OCI-LY7 (cell line): Measurements from ENCODE around the gene PIP4K2A.

Experiments
- EZH2phosphoT487 ChIP-seq: fragments of 200-600 bp; sonication (generic); IDR thresholded peaks from 2 replicates; pipeline ENCODE4 v1.6.1; 2018; ENCODE audit warnings: low read depth, borderline replicate concordance, mild to moderate bottlenecking, mixed run types, antibody characterized with exemption, low read length, moderate library complexity, mixed read lengths
- TF ChIP-seq, protein P1 (sequence below): fragments of 200-600 bp; sonication (generic); conservative IDR thresholded peaks from 2 replicates; pipeline ENCODE4 v1.5.1; 2014; ENCODE audit warnings: mild to moderate bottlenecking, antibody characterized with exemption, low read length, moderate library complexity, mixed read lengths

DNA sequence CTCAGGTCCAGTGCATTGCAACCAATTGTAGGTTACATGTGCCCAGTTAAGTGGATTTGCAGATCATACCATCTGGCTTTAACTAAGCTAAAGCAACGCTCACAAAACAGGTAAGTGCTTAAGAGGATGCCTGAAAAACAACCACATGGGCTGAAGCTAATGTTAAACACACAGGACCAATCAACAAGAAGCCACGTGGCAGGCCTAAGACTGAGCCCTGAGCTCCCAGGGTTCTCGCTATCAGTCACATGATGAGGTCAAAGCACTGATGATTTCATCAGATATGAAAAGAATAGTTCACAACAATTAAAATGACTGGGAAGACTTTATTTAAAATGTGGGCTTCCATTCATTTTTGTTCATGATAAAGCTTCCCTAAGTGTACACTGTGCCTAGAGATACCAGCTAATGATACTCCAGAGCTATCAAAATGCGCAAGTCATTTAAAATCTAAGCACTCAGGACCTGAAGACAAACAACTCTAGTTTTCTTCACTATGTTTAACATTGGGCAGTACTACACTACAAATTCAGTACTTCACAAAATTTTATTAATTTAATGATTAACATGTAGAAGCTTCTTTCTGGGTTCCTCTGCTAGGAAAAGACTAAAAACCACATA lies 90.6 kb downstream of the PIP4K2A start:
- TF ChIP-seq, protein P1, sequence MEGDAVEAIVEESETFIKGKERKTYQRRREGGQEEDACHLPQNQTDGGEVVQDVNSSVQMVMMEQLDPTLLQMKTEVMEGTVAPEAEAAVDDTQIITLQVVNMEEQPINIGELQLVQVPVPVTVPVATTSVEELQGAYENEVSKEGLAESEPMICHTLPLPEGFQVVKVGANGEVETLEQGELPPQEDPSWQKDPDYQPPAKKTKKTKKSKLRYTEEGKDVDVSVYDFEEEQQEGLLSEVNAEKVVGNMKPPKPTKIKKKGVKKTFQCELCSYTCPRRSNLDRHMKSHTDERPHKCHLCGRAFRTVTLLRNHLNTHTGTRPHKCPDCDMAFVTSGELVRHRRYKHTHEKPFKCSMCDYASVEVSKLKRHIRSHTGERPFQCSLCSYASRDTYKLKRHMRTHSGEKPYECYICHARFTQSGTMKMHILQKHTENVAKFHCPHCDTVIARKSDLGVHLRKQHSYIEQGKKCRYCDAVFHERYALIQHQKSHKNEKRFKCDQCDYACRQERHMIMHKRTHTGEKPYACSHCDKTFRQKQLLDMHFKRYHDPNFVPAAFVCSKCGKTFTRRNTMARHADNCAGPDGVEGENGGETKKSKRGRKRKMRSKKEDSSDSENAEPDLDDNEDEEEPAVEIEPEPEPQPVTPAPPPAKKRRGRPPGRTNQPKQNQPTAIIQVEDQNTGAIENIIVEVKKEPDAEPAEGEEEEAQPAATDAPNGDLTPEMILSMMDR: no peak
- no peak for TF ChIP-seq EZH2phosphoT487
